NCI-H345 treated with DMSO at 0.1 percent for 48 hours (cell line): ENCODE data around the gene ZCCHC4.
A peak's percentile ranks its signal among the peaks of the same experiment; 100 is the strongest.

Experiments
- DNase-seq: peaks from one replicate; lab custom pipeline; 2025; ENCODE audit not compliant: unreplicated experiment; lab: John Stamatoyannopoulos, UW

ZCCHC4 gene

DNA sequence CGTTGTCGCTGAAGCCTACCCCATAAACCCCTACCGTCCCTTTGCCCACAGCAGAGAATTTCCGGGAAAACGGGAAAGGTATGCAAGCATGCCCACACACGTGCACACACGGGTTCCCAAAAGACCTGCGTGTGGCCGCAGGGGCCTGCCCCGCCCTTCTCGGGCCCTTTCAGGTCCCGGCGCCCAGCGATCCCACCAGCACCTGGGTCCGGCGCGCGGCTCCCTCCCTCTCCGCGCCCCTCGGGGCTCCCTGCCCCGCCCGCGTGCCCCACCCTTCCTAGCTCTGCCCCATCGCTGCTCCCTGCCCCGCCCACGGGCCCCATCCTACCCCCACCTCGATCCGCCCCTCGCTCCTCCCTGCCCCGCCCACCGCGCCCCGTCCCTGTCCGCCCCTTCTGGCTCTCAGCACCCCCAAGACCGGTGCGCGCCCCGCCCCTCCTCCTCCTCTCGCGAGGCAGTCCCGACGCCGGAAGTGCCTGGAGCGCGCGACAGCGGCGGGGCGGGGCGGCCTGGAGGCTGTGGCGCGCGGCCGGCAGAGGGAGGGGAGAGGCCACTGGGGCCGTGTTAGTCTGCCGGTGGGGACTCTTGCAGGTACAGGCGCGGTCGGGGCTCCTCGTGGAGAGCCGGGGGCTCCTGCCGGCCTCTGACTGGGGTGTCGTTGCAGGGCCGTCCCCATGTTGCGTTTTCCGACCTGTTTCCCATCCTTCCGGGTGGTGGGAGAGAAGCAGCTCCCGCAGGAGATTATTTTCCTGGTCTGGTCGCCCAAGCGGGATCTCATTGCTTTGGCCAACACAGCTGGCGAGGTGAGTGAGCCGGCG, 64.4 kb downstream of the ZCCHC4 start, which contains the start of gene ANAPC4:
Gene ANAPC4, plus strand, starts transcription at position 510 of the 818 bp plus-strand sequence. Its CDS starts 165 bp downstream, at position 675.
- peak; percentile 68 for DNase-seq

DNA sequence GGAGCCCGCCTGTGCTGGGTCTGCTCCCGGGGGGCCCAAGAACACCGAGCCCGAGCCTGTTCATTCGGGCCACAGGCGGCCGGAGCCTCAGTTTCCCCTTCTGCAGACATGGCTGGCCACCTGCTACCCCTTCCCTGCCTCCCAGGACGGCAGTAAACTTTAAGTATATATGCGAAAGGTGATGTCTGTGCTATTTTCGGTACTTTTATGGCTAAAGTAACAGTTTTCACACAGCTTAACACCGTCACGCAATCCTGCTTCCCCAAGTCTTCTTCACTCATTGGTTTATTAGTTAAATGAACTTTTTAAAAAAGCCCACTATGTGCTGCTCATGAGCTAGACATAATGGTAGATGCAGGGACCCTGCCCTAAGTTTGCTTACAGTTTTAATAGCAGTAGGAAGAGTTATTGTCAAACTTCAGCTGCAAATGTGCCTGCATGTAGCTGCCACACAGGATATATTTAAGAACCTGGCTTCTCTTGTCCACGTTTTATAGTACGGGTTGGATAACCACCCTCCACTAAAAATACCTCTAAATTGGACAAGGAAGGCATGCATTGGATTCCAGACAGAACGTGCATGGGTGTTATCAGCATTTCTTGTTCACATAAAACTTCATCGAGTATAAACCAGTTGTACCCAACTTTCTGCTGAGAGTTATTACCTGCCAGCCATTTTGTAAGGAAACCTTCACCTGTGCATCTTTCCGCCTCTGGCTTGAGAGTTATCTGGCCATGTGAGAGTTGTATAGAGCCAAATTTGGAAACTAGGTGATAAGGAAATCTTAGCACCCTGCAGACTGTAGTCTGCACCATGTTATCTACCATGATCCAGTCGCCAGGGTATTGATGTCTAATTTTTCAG, 65.2 kb downstream of the ZCCHC4 start:
- DNase-seq, result no peak

DNA sequence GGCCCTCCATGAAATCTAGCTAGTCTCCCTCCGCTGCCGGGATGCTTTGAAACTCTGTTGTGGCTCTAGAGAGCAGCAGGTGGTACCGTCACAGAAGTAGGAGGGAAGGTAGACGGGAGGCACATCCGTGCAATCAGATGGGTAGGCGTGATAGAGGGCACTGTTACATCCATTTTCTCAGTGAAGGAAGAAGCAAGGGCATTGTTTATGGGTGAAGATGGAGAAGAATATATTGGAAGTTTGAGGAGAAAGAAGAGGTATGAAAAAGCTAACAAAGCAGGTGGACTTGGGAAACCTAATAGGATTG, 65.8 kb downstream of the ZCCHC4 start:
- DNase-seq, result no peak

DNA sequence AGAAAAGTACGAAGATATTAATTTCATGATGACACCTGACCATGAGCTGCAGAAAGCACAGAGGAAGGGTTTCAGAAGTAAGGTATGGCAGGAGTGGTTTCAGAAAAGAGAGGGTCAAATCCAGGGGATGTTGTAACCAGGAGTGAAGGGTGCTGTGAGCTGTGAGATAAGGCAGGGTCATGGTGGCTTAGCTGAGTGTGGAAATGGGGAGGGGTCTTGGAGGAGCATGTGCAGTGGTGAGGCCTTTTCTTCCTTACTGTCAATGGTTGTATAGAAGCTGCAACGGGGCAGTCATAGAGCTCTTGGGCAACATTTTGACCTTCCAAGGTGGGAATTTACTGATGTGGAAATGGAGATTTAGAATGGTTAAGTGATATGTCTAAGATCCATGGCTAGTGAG, 67.0 kb downstream of the ZCCHC4 start:
- no peak for DNase-seq

DNA sequence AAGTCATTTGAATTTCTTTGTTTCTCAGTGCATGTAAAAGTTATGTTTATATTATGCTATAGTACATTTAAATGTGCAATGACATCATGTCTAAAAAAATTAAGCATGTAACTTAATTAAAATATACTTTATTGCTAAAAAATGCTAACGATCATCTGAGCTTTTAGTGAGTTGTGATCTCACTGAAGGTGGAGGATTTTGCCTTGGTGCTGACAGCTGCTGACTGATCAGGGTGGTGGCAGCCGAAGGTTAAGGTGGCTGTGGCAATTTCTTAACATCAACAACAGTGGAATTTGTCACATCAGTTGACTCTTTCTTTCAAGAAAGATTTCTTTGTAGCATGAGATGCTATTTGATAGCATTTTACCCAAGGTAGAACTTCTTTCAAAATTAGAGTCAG, 71.1 kb downstream of the ZCCHC4 start:
- DNase-seq, result no peak

DNA sequence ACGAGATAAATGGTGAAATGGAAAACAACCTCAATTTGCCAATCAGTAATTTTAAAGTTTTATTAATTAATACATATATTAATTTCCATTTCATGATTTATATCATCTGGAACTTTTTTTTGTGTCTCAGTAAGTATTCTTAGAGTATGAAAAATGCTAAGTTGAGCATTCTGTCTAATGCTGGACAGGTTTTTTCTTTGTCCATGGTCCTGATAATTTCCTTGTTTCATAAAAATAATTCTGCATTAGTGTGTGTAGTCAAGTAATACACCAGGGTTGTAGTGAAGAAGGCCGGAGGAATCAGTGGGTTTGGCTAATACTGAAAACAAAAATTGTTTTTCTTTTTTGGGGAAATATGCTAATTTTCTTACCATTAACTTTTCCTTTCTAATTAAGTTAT, 74.4 kb downstream of the ZCCHC4 start:
- no peak for DNase-seq

DNA sequence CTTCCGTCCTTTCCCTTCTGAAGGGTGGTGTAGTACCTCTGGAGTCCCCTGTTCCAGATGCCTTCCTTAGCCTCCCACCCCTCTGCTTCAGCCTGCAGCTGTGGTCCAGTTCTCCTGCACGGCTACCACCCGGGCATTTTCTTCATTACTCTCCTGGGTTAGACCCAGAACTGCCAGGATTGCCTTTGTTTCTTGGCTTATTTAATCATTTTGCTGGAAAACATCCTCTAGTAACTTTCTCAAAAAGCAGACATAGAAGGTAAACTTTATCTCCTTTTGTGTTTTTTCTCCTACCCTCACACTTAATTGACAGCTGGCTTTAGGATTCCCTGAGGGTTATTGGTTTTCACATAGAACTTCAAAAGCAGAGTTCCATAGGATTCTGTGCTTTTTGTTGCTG, 84.7 kb downstream of the ZCCHC4 start:
- DNase-seq, result no peak

DNA sequence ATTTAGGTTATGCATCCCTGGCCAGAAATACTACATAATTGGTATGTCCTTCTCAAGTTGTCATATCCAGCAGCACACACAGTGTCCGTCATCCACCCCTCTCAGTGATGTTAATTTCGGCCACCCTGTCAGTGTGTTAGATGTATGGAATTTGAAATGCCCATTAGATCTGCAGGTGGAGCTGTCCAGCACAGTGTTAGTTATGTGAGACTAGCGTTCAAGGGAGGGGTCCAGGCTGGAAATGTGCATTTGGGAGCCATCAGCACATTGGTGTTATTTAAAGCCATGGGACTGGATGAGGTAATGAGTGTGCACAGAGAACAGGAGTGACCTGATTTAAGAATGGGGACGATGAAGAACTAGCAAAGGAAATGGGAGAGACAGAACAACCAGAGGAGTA, 86.9 kb downstream of the ZCCHC4 start:
- no peak for DNase-seq

DNA sequence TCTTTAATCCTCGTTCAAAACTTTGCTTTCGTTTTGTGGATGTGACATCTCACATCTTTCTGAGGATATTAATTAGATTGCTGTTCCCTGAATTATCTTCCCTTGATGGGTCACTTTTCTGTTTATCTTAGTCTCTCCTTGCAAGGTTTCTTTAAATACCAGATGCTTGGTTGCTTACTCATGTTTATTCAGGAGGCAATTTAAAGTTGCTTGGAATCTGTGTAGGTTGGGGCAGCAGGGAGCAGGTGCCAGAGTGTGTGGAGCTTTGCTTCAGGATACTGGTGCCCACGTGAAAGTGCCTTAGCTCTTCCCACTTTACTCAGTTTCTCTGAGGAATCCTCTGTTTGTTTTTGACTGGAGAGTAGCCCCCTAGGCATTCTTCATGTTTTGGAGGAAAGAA, 88.5 kb downstream of the ZCCHC4 start:
- DNase-seq, result no peak

DNA sequence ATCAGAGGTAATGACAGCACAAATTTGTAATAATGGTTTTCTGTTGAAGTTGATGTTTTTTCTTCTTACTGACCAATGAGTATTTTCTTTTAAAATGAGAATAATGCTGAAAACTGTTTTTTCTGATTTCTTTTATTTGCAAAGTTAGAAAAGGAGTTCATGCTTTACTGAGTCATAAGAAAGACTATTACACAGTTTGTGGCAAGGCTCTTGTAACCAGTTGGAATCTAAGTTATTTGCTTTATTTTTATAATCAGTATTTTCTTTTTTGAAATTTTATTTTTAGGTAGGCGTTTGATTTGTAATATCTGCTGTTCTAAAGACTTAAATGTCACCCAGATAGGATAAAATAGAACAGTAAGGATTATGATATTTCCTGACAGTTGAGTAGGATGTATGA, 89.9 kb downstream of the ZCCHC4 start:
- DNase-seq, result no peak

DNA sequence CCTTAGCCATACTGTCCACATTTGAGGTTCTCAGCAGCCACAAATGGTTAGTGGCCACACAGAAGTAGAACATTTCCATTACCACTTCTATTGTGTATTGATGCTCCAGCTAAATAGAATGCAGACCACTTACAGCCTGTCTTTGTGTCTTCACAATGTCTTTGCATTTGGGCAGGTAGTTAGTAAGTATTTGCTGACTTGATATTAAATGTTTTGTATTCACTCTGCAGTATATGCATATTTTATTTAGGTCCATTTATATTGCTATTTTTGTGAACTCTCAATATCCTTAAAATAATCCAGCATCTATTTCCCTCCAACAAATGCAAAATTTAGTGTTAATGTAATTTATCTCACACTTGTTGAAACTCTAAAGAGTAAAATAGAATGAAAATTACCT, 91.1 kb downstream of the ZCCHC4 start:
- DNase-seq, result no peak

DNA sequence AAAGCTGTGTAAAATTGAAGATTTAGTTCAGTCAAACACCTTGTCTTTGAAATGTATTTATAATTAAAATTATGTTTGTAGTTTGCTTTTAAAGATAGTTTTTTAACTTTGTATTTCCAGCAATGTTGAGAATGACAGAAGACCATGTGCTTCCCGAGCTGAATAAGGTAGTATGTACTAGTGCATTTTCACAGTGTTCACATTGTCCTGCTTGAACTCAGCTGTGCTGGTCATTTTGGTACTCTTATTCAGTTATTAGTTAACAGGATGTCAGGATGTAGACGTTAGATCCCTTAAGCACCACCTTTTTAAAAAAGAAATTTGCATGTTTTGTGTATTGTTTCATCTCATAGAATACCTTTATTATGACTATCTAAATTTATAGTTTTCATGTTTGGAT, 92.9 kb downstream of the ZCCHC4 start:
- no peak for DNase-seq

DNA sequence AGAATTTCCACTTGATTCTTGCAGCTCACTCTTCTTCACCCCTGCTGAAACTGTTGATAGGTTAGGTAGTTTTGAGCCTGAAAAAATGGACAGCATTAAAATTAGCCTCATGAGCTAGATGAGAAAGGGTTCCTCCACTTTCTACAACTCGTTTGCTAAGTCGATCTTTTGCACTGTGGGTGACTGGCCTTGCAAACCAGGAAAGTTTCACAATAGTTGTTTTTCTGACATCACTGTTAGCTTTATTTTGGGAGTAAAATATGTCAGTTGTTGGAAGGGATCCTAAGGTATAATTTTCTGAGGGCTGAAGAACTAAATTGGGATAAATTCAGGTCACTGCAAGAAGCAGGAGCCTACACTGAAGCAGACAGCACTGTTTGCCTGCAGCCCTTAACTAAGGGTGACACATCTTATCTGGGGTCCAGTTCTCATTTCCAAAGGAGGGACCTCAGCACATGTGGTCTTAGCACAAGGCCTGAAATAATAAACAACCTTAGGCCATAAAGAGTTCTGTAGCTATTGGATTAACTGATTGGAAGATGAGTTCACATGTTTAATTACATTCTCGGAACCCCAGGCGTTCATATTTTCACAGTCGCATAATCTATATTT, 93.6 kb downstream of the ZCCHC4 start:
- no peak for DNase-seq

DNA sequence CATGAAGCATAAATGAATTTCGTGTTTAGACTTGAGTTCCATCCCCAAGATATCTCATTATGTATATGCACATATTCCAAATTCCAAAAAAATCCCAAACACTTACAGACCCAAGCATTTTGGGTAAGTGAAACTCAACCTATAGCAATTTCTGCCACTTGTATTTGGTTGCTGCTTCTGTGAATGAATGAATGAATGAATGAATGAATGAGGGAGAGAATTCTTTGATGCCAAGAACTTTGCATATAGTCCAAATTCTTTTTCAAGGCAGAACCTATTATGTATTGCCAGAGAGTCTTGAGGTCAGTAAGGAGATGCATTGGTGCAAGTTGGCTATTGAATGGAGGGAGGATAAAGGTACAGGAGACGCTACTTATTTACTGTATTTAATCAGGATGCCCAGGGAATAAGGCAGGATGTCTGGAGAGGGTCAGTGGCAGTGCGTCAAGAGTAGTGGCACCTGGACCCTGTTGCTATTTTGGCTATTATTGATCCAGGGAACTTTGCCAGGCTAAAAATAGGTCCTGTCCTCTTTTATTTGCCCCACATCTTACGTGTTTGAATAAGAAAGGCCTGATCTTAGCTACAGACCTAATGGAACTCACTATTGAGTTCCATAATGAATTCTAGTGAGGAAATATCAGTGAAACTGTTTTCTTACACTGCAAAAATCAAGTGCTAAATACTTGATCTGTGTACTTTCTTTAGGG, 98.4 kb downstream of the ZCCHC4 start:
- DNase-seq, result no peak

DNA sequence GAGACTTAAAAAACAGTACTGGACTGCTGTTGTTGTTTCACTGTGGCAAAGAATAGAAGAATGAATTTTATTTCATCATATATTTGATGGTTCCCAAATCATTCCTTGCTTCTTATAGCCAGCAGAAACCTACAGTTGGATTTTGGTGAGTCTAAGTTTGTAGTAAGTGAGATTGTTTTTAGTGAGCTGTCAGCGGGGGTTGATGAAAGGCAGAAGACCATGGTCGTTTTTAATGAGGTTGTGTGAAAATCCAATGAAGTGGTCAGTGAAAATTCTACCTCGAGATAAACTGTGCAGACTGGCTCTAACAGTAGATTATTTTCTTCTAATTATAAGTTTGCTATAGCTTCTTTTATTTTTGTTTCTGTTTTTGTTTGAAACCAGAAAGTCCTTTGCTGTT, 100.7 kb downstream of the ZCCHC4 start:
- DNase-seq, result no peak

DNA sequence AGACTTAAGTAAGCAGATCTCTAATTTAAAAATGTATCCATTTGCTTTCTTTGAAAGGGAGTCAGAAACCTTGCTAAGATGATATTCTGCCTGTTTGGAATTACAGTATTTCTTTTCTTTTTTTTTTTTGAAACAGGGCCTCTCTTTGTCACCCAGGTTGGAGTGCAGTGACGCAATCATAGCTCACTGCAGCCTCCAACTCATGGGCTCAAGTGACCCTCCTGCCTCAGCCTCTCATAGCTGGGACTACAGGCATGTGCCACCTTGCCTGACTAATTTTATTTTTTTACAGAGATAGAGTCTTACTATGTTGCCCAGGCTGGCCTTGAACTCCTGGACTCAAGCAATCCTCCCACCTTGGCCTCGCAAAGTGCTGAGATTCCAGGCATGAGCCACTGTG, 104.4 kb downstream of the ZCCHC4 start:
- no peak for DNase-seq
